ENCODE results near the gene DEK.

The DEK gene

DNA sequence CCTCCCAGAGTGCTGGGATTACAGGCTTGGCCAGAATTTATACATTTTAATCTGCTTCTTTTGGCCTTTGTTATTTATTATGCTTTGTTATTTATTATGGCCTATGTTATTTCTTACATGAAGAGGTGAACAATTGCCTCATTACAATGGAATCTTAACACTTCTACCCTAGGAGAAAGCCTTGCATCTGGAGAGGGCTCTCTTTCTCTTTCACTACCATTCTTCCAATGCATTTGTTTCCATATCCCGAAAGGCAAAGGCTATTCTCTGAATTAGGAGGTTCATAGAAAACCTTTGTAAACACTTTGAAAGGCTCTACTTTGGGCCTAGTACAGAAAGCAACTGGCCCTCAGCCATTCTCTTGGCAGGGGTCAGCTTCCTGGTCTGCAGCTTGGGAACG is 19.9 kb upstream of the DEK start:
- H3K9ac ChIP-seq (ENCODE audit: low read length), result no peak overlapping the region
- no peaks in the 10 kb centered on the region for H3F3A ChIP-seq (ENCODE audit: insufficient read depth, low read length)
- no peaks in the 10 kb centered on the region for H3K79me2 ChIP-seq (ENCODE audit: low read length)
- H4K20me1 ChIP-seq (ENCODE audit: insufficient read depth, low read length), result no peaks in the 10 kb centered on the region
- no peak for TF ChIP-seq EZH2 (optimal IDR thresholded peaks at IDR 0.05; ENCODE audit: low read depth, low read length)
- no peak for TF ChIP-seq EZH2phosphoT487 (IDR thresholded peaks at IDR 0.05; ENCODE audit: low read length)
- TF ChIP-seq, protein P1, sequence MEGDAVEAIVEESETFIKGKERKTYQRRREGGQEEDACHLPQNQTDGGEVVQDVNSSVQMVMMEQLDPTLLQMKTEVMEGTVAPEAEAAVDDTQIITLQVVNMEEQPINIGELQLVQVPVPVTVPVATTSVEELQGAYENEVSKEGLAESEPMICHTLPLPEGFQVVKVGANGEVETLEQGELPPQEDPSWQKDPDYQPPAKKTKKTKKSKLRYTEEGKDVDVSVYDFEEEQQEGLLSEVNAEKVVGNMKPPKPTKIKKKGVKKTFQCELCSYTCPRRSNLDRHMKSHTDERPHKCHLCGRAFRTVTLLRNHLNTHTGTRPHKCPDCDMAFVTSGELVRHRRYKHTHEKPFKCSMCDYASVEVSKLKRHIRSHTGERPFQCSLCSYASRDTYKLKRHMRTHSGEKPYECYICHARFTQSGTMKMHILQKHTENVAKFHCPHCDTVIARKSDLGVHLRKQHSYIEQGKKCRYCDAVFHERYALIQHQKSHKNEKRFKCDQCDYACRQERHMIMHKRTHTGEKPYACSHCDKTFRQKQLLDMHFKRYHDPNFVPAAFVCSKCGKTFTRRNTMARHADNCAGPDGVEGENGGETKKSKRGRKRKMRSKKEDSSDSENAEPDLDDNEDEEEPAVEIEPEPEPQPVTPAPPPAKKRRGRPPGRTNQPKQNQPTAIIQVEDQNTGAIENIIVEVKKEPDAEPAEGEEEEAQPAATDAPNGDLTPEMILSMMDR (IDR thresholded peaks at IDR 0.05; ENCODE audit: low read length), result no peak
- H3K4me2 ChIP-seq (ENCODE audit: low read depth, low read length), result no peak overlapping the region
- H3K9me2 ChIP-seq (replicated peaks; ENCODE audit: insufficient read depth, low read length), result no peaks in the 10 kb centered on the region
- H3K4me1 ChIP-seq (ENCODE audit: low read length), result no peaks in the 10 kb centered on the region
- H3K9me3 ChIP-seq (replicated peaks; ENCODE audit: insufficient read depth, low read length), result no peaks in the 10 kb centered on the region
- DNase-seq, result no peak
- no peaks in the 10 kb centered on the region for H3K36me3 ChIP-seq (replicated peaks; ENCODE audit: insufficient read depth, low read length)
- no peak overlapping the region for H3K4me3 ChIP-seq (ENCODE audit: low read length)
- H3K27me3 ChIP-seq (replicated peaks; ENCODE audit: insufficient read depth, low read length), result no peaks in the 10 kb centered on the region
- no peak overlapping the region for H2AFZ ChIP-seq (ENCODE audit: low read length)
- no peak overlapping the region for H3K27ac ChIP-seq (ENCODE audit: low read length)

DNA sequence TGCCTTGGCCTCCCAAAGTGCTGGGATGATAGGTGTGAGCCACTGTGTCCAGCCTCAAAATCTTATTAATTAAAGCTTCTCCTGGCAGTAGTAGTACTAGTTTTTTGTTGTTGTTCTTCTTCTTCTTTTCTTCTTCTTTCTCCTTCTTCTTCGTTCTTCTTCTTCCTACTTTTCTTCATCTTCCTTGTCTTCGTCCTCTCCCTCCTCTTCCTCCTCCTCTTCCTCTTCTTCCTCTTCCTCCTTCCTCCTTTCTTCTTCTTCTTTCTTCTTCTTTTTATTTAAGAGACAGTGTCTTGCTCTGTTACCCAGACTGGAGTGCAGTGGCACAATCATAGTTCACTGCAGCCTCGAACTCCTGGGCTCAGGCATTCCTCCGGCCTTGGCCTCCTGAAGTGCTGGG is 17.2 kb upstream of the DEK start:
- Histone ChIP-seq H4K20me1 (ENCODE audit: insufficient read depth, low read length) (no peaks in the 10 kb centered on the region), H3F3A (ENCODE audit: insufficient read depth, low read length) (no peaks in the 10 kb centered on the region), H3K4me1 (ENCODE audit: low read length) (no peaks in the 10 kb centered on the region), H3K4me3 (ENCODE audit: low read length) (no peak overlapping the region), H3K36me3 (replicated peaks; ENCODE audit: insufficient read depth, low read length) (no peaks in the 10 kb centered on the region), H3K4me2 (ENCODE audit: low read depth, low read length) (no peak overlapping the region), H3K27ac (ENCODE audit: low read length) (no peak overlapping the region), H3K79me2 (ENCODE audit: low read length) (no peaks in the 10 kb centered on the region), H3K27me3 (replicated peaks; ENCODE audit: insufficient read depth, low read length) (no peaks in the 10 kb centered on the region), H3K9me3 (replicated peaks; ENCODE audit: insufficient read depth, low read length) (no peaks in the 10 kb centered on the region), H3K9ac (ENCODE audit: low read length) (no peak overlapping the region), H2AFZ (ENCODE audit: low read length) (no peak overlapping the region), H3K9me2 (replicated peaks; ENCODE audit: insufficient read depth, low read length) (no peaks in the 10 kb centered on the region)
- DNase-seq, result no peak
- TF ChIP-seq, protein P1 (IDR thresholded peaks at IDR 0.05; ENCODE audit: low read length), result no peak
- no peak for TF ChIP-seq EZH2 (optimal IDR thresholded peaks at IDR 0.05; ENCODE audit: low read depth, low read length)
- no peak for TF ChIP-seq EZH2phosphoT487 (IDR thresholded peaks at IDR 0.05; ENCODE audit: low read length)

DNA sequence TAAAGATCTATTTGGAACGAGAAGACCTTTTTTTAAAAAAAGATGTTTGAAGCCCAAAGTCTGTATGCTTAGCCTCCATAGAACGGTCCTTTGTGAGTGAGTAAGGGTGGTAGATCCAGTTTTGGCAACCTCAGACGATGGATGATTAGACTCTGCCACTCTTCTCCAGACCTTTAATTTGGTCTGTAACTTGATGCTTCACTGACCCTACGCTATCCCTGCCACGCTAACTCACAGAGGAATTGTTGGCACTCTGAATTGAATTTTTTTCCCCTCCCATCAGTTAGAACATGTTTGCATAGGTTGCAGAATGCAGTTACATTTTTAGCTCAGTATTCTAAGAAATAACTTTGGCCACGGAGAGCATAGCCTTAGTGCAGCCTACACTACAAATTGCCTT is 15.8 kb upstream of the DEK start:
- Histone ChIP-seq H3K79me2 (ENCODE audit: low read length) (no peaks in the 10 kb centered on the region), H3K27ac (ENCODE audit: low read length) (no peak overlapping the region), H3K4me1 (ENCODE audit: low read length) (no peaks in the 10 kb centered on the region), H3K9ac (ENCODE audit: low read length) (no peak overlapping the region), H2AFZ (ENCODE audit: low read length) (no peak overlapping the region), H3K4me3 (ENCODE audit: low read length) (no peak overlapping the region), H3F3A (ENCODE audit: insufficient read depth, low read length) (no peaks in the 10 kb centered on the region), H3K9me2 (replicated peaks; ENCODE audit: insufficient read depth, low read length) (no peaks in the 10 kb centered on the region), H3K9me3 (replicated peaks; ENCODE audit: insufficient read depth, low read length) (no peaks in the 10 kb centered on the region), H4K20me1 (ENCODE audit: insufficient read depth, low read length) (no peaks in the 10 kb centered on the region), H3K4me2 (ENCODE audit: low read depth, low read length) (no peak overlapping the region), H3K36me3 (replicated peaks; ENCODE audit: insufficient read depth, low read length) (no peaks in the 10 kb centered on the region), H3K27me3 (replicated peaks; ENCODE audit: insufficient read depth, low read length) (no peaks in the 10 kb centered on the region)
- no peak for DNase-seq
- no peak for TF ChIP-seq EZH2 (optimal IDR thresholded peaks at IDR 0.05; ENCODE audit: low read depth, low read length)
- TF ChIP-seq, protein P1 (IDR thresholded peaks at IDR 0.05; ENCODE audit: low read length), result no peak
- TF ChIP-seq EZH2phosphoT487 (IDR thresholded peaks at IDR 0.05; ENCODE audit: low read length), result no peak
